GM12892 (cell line): ENCODE data around the gene PEX10.

Source experiments
- POLR2A ChIP-seq: IDR thresholded peaks from 2 replicates; pipeline ENCODE4 v1.6.1; 2011; ENCODE audit warnings: low read depth, low read length, control low read depth
- POLR2AphosphoS5 ChIP-seq: IDR thresholded peaks from 2 replicates; pipeline ENCODE4 v1.6.1; 2011; ENCODE audit warnings: low read depth, low read length, control low read depth
- TAF1 ChIP-seq: IDR thresholded peaks from 2 replicates; pipeline ENCODE4 v1.6.1; 2011; ENCODE audit warnings: low read depth, mild to moderate bottlenecking, control low read depth, low read length, borderline replicate concordance

DNA sequence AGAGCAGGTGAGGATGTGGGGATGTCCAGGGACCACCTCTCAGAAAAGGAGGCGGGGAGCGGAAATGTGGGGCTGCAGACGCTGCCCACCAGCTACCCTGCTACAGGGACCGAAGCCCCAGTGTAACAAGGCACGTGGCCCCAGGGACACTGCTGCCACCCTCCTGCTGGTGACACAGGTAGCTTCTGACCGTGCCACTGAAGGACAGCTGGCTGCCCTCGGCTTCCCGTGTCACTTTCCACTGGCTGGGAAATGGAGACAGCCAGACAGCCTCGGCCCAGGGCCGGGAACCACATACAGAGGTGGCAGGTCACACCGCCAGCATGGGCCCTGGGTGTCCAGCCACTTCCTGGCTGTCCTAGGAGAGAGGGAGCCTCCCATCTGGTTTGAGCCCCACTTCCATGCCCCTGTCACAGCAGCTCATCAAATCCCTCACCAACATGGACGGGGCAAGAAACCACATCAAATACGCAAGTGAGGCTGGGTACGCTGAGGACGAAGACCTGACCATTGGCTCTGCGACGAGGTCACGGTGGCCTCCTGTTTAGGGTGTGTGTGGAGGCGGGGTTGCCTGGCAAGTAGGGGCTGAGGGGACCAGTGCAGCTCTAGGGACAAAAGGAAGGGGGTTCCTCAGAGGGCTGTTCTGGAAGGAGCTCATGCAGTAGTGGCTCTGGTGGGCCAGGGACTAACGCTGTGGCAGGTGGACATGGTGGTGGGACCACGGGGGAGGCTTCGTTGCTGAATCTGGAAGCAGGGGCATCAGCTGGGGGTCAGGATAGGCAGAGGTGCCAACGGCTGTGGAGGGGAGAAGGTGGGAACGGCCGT, 5.0 kb downstream of the PEX10 start:
- TF ChIP-seq POLR2AphosphoS5 = no peak
- TF ChIP-seq POLR2A = no peak
- TF ChIP-seq TAF1 = no peak
